Measurements from ENCODE around the gene BMPER.

BMPER gene

DNA sequence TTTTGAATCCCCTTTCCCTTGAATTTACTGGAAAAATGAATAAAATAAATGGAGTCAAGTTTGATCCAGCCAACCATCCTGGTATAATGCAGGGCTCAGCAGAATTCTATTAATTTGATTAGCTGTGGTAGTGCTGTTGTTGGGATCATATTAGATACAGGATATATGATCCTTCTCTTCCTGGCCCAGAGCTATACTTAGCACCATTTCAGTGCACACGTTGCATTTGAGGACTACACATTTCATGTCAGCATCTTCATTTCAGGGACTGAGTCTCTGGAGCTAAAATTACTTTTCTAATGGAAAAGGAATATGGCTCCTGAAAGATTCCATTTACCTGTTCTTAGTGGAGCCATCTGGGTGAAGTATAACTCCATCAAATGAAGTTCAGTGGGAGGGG lies 240.3 kb downstream of the BMPER start:
- no peak overlapping the region for H3K4me3 ChIP-seq (ENCODE audit: low read length)
- no peak for DNase-seq (ENCODE audit: low read depth)
- TF ChIP-seq, protein P1, sequence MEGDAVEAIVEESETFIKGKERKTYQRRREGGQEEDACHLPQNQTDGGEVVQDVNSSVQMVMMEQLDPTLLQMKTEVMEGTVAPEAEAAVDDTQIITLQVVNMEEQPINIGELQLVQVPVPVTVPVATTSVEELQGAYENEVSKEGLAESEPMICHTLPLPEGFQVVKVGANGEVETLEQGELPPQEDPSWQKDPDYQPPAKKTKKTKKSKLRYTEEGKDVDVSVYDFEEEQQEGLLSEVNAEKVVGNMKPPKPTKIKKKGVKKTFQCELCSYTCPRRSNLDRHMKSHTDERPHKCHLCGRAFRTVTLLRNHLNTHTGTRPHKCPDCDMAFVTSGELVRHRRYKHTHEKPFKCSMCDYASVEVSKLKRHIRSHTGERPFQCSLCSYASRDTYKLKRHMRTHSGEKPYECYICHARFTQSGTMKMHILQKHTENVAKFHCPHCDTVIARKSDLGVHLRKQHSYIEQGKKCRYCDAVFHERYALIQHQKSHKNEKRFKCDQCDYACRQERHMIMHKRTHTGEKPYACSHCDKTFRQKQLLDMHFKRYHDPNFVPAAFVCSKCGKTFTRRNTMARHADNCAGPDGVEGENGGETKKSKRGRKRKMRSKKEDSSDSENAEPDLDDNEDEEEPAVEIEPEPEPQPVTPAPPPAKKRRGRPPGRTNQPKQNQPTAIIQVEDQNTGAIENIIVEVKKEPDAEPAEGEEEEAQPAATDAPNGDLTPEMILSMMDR (conservative IDR thresholded peaks at IDR 0.05; ENCODE audit: low read depth, low read length), result no peak

GRCh38 chr7:34153656-34154270 lies 248.4 kb downstream of the BMPER start:
- no peak overlapping the region for H3K4me3 ChIP-seq (ENCODE audit: low read length)
- TF ChIP-seq, protein P1 (conservative IDR thresholded peaks at IDR 0.05; ENCODE audit: low read depth, low read length), result no peak
- no peak for DNase-seq (ENCODE audit: low read depth)

DNA sequence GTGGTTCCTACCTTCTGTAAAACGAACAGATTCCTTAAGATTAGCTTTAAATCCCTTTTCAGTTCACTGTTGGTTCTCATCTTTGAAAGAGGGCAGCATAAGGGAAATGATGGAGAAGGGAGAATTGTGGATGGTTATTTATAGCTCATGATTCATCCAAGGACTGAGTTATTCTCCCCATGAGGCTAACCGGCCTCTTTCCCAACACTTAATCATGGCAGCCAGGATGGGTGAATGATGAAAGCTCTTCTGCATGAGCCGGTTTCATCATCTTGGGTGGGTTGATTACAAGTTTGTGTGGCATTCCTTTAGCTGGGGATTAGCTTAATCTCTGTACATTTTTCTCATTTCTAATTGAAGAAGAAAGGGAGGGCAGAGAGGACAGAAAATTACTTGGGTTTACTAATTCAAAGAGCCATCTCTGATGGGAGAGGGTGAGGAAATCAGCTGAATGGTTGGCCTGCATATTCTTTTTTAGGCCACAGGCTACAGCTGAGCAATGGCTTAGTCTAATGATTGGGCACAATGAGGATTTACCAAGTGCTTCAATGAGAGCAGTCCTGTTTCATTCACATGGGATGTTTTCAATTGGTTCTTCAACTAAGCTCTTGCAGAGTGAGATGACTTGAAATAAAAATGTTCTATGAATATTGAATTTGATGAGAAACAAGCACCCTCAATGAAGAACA lies 250.0 kb downstream of the BMPER start:
- TF ChIP-seq, protein P1 (conservative IDR thresholded peaks at IDR 0.05; ENCODE audit: low read depth, low read length), result no peak
- peak; percentile 99 for DNase-seq (ENCODE audit: low read depth)
- H3K4me3 ChIP-seq (ENCODE audit: low read length), result no peak overlapping the region

DNA sequence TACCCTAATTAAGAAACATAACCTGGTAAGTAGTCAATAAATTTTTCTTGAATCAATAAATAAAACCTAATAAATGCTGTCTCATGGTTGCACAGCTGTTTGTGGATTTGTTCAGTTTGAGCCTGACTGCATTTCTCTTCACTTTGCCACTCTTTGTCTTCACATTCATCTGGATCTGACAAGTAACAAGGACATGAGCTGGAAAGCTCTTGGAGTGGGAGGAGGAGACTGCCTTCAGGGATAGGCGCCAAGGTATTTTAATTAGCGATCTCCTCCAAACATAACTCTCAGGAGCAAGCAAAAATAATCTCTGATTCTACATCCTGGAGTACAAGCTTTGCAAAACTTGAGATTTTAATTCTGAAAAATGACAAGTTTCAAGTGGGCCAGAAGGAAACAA lies 251.0 kb downstream of the BMPER start:
- DNase-seq (ENCODE audit: low read depth), result peak; percentile 46
- no peak overlapping the region for H3K4me3 ChIP-seq (ENCODE audit: low read length)
- TF ChIP-seq, protein P1 (conservative IDR thresholded peaks at IDR 0.05; ENCODE audit: low read depth, low read length), result no peak

DNA sequence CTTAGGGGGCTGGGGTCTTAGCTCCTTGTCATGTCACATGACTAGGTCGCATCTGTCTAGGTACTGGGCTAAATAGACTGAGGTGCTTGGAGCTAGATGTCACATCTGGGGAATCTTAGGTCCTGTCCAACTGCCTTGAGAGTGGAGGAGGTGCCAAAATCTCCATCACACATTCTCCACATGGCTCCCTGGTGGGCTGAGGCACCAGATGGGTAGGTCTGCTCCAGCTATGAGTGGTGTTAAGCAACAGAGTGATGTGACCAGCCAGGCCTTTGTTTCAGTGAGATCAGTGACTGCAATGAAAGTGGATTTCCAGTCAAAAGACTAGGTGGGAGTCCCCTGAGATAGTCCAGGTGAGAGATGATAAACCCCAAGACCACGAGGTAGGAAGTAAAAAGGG lies 251.8 kb downstream of the BMPER start:
- H3K4me3 ChIP-seq (ENCODE audit: low read length), result no peak overlapping the region
- TF ChIP-seq, protein P1 (conservative IDR thresholded peaks at IDR 0.05; ENCODE audit: low read depth, low read length), result no peak
- no peak for DNase-seq (ENCODE audit: low read depth)

DNA sequence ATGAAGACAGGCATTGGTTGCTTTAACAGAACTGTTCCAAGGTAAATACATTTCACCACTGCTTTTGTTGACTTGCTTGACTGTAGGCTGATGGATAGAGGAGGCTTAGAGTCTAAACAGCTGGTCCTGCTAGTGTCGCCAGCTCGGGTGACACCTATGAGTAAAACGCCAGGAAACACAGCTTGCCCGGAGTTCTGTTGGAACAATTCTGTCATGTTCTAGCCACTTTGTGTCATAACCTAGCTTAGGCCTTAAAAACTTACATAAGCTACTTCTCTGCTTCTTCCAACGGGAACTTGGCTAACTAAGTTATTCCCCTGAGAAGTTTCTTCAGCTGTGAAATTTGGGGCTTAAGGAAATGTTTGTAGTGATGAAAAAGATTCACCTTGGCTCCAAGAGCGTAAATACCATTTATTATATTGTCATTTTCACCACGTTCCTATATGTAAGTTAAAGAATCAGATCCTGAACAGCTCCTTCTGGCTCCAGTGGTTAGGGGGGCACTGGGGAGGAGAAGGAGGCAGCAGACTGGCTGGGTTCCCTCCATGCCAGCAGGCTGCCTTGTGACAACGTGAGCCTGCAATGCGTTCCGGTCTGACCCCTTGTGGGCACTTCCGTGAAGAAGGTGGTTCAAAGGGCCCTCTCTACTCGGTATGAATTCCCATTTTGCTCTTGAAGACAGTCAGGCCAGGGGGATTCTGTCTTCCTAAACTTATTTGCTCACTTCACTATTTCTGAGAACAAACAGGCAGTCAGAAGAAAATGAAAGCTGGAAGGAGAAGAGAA lies 253.2 kb downstream of the BMPER start:
- TF ChIP-seq, protein P1 (conservative IDR thresholded peaks at IDR 0.05; ENCODE audit: low read depth, low read length), result no peak
- no peak for DNase-seq (ENCODE audit: low read depth)
- H3K4me3 ChIP-seq (ENCODE audit: low read length), result no peak overlapping the region

All from retinal pigment epithelial cell (primary cell).